ENCODE data around the gene CDKN2C.

CDKN2C gene

DNA sequence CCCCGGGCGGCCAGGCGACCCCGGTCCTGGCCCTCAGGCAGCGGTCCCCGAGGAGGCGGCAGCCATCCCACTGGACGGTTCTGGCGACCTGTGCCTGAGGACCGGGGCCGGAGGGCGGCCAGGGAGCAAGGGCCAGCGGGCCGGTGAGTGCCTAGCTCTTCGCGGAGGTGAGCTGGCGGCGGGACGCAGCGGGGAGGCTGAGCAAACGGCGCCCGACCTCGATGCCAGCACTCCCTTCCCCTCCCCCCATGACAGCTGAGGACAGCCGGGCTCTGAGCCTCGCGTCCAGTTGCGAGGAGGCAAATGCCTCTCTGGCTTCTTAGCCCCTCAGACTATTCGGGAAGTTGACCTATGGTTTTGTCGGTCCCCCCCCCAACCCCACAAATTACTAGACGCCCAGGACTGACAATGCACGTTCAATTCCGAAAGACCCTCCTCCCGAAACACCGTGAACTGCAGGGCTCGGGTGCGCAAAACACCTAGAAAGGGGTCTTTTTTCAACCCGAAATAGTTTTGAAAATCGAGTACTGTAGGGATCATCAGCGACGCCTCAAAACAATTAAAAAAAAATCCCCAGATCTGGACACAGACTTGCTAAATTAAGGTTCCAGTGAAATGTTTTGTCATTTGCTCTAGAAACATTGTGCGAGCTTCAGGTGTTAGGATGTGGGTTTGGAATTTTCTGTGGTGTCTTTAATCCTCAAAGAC lies 8.3 kb downstream of the CDKN2C start:
- Histone ChIP-seq H3K27ac (ENCODE audit: low read depth, low read length, poor library complexity, severe bottlenecking) (peak overlapping the region; percentile 95), H3K27me3 (ENCODE audit: insufficient read depth, low read length) (no peaks in the 10 kb centered on the region), H3K79me2 (ENCODE audit: insufficient read depth, low read length) (peaks cover 76% of the 10 kb centered on the region), H2AFZ (ENCODE audit: low read length) (no peak overlapping the region), H3K9ac (ENCODE audit: low read length) (peak overlapping the region; percentile 99), H3K4me1 (ENCODE audit: insufficient read depth, low read length, severe bottlenecking) (peaks cover 67% of the 10 kb centered on the region), H3K36me3 (ENCODE audit: insufficient read depth, low read length) (peaks cover 18% of the 10 kb centered on the region; the same call in 1 of the 2 replicates), H3F3A (ENCODE audit: insufficient read depth, low read length) (no peaks in the 10 kb centered on the region), H3K9me2 (ENCODE audit: low read depth, low read length) (no peaks in the 10 kb centered on the region), H4K20me1 (ENCODE audit: insufficient read depth, low read length) (no peaks in the 10 kb centered on the region), H3K4me3 (ENCODE audit: low read depth, low read length, poor library complexity, severe bottlenecking) (peak overlapping the region; percentile 89), H3K9me3 (ENCODE audit: low read length) (no peaks in the 10 kb centered on the region), H3K4me2 (ENCODE audit: low read length) (peak overlapping the region; percentile 88)
- TF ChIP-seq, protein P1, sequence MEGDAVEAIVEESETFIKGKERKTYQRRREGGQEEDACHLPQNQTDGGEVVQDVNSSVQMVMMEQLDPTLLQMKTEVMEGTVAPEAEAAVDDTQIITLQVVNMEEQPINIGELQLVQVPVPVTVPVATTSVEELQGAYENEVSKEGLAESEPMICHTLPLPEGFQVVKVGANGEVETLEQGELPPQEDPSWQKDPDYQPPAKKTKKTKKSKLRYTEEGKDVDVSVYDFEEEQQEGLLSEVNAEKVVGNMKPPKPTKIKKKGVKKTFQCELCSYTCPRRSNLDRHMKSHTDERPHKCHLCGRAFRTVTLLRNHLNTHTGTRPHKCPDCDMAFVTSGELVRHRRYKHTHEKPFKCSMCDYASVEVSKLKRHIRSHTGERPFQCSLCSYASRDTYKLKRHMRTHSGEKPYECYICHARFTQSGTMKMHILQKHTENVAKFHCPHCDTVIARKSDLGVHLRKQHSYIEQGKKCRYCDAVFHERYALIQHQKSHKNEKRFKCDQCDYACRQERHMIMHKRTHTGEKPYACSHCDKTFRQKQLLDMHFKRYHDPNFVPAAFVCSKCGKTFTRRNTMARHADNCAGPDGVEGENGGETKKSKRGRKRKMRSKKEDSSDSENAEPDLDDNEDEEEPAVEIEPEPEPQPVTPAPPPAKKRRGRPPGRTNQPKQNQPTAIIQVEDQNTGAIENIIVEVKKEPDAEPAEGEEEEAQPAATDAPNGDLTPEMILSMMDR (IDR thresholded peaks at IDR 0.05; ENCODE audit: low read length): no peak
- no peak for TF ChIP-seq EZH2 (IDR thresholded peaks at IDR 0.05; ENCODE audit: borderline replicate concordance, low read length)

DNA sequence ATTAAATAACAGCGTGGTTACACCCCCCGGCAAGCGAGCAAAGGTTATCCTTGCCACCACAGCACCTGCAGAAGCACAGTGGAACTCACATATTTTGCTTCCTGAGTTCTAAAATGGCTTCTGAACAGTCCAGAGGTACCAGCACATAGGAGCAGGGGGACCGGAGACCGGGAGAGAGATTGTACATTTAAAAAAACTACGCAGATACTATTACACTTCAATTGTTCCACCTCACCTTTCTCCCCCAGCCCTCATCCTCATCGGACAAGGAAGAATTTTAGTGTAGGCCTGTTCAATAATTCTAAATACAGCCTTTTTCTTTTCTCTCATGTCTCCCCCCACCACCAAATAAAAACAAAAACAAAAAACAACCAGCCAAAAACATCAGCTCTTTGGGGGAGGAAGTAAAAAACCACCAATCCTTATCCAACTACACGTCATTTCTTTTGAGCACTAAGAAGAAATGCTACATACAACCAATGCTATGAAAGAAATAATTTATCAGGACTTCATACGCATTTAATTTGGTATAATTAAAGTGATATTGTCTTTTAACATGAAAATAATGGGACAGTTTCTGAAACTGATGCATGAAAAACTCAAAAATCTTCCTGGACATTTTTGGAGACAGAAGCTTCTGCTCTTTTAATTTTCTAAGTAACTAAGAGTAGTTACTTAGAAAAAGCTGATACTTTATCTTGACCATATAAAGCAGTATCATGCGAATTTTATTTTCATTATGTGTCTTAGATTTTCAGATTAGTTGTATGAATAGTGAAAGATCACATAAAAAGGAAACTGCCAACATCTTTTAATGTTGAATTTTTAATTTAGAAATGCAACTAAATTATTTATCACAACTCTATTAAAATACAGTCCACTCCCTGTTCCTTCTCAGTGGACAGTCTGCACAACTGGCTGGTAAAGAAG lies 9.1 kb downstream of the CDKN2C start:
- Histone ChIP-seq H3K27me3 (ENCODE audit: insufficient read depth, low read length) (no peaks in the 10 kb centered on the region), H3K9ac (ENCODE audit: low read length) (peak overlapping the region; percentile 99), H3K9me3 (ENCODE audit: low read length) (no peaks in the 10 kb centered on the region), H3K79me2 (ENCODE audit: insufficient read depth, low read length) (peaks cover 76% of the 10 kb centered on the region), H2AFZ (ENCODE audit: low read length) (no peak overlapping the region), H3K36me3 (ENCODE audit: insufficient read depth, low read length) (peaks cover 10% of the 10 kb centered on the region; the same call in 1 of the 2 replicates), H3K4me3 (ENCODE audit: low read depth, low read length, poor library complexity, severe bottlenecking) (peak overlapping the region; percentile 89), H3K4me1 (ENCODE audit: insufficient read depth, low read length, severe bottlenecking) (peaks cover 67% of the 10 kb centered on the region), H3K27ac (ENCODE audit: low read depth, low read length, poor library complexity, severe bottlenecking) (peak overlapping the region; percentile 95), H3K4me2 (ENCODE audit: low read length) (peak overlapping the region; percentile 88), H3K9me2 (ENCODE audit: low read depth, low read length) (no peaks in the 10 kb centered on the region), H3F3A (ENCODE audit: insufficient read depth, low read length) (no peaks in the 10 kb centered on the region), H4K20me1 (ENCODE audit: insufficient read depth, low read length) (no peaks in the 10 kb centered on the region)
- TF ChIP-seq EZH2 (IDR thresholded peaks at IDR 0.05; ENCODE audit: borderline replicate concordance, low read length): no peak
- TF ChIP-seq, protein P1 (IDR thresholded peaks at IDR 0.05; ENCODE audit: low read length): no peak

DNA sequence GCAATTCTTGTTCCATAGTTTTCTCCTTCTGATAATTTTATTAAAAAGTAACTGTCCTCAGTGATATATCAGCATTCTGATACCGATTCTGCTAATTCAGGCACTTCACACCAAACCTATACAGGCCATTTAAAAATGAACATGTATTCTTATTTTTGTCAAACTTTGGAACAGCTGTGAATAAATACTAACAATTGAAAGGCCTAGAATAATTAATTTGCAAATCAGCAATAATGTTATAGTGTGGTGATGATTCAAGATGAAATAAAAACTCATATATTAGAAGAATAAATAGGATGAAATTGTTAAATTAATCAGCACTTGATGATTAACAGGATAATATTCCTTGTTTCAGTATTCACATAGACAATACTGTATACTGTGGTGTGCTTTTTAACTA lies 9.9 kb downstream of the CDKN2C start:
- Histone ChIP-seq H3F3A (ENCODE audit: insufficient read depth, low read length) (no peaks in the 10 kb centered on the region), H3K9me3 (ENCODE audit: low read length) (no peaks in the 10 kb centered on the region), H2AFZ (ENCODE audit: low read length) (no peak overlapping the region), H3K4me1 (ENCODE audit: insufficient read depth, low read length, severe bottlenecking) (peaks cover 67% of the 10 kb centered on the region), H3K4me2 (ENCODE audit: low read length) (peak overlapping the region; percentile 88), H3K9me2 (ENCODE audit: low read depth, low read length) (no peaks in the 10 kb centered on the region), H3K9ac (ENCODE audit: low read length) (peak overlapping the region; percentile 99), H3K4me3 (ENCODE audit: low read depth, low read length, poor library complexity, severe bottlenecking) (peak overlapping the region; percentile 89), H3K27me3 (ENCODE audit: insufficient read depth, low read length) (no peaks in the 10 kb centered on the region), H3K79me2 (ENCODE audit: insufficient read depth, low read length) (peaks cover 76% of the 10 kb centered on the region), H4K20me1 (ENCODE audit: insufficient read depth, low read length) (no peaks in the 10 kb centered on the region), H3K36me3 (ENCODE audit: insufficient read depth, low read length) (peaks cover 2% of the 10 kb centered on the region; the same call in 1 of the 2 replicates), H3K27ac (ENCODE audit: low read depth, low read length, poor library complexity, severe bottlenecking) (peak overlapping the region; percentile 95)
- no peak for TF ChIP-seq EZH2 (IDR thresholded peaks at IDR 0.05; ENCODE audit: borderline replicate concordance, low read length)
- TF ChIP-seq, protein P1 (IDR thresholded peaks at IDR 0.05; ENCODE audit: low read length): no peak

Measured in OCI-LY1 (cell line).